ENCODE results near the gene IMP4.

Gene IMP4

GRCh38 chr2:130369311-130369964 lies 26.7 kb downstream of the IMP4 start:
- Histone ChIP-seq H3K36me3 (ENCODE audit: control insufficient read depth in 2 of 2, insufficient read depth in 1 of 2, low read length in 2 of 2) (peaks cover 0 to 14% of the 10 kb centered on the region in 2 experiments; a peak in 1 of 3 replicates), H3K9me3 (ENCODE audit: control insufficient read depth, insufficient read depth, low read depth, low read length) (no peaks in the 10 kb centered on the region), H3K4me3 (ENCODE audit: low read depth, low read length) (no peak overlapping the region), H3K27ac (ENCODE audit: extremely low read depth, low read depth, low read length) (no peak overlapping the region), H3K4me1 (ENCODE audit: control insufficient read depth, insufficient read depth, low read length) (0 out of 2 replicates have a peak, but pooled peaks cover 3% of the 10 kb centered on the region)
- ChIA-PET POLR2A (no interaction called here), CTCF (interaction anchor here (0.6 to 1.9 kb wide), 3 partner anchors 10 to 1848 kb away, joined by 3 to 7 read pairs (median 3); no protein-coding TSS in a partner anchor)
- TF ChIP-seq ZNF654 (tag by site-specific recombination; IDR thresholded peaks at IDR 0.05; ENCODE audit: low read depth): no peak
- no peak for TF ChIP-seq ZNF112 (tag by site-specific recombination; IDR thresholded peaks at IDR 0.05)
- TF ChIP-seq ZBTB17 (tag by site-specific recombination; IDR thresholded peaks at IDR 0.05): no peak
- no peak for TF ChIP-seq ZFHX2 (tag by site-specific recombination; conservative IDR thresholded peaks at IDR 0.05)
- TF ChIP-seq BCL11B (tag by site-specific recombination; IDR thresholded peaks at IDR 0.05; ENCODE audit: low read depth): no peak
- no peak for TF ChIP-seq AEBP2 (tag by site-specific recombination; IDR thresholded peaks at IDR 0.05; ENCODE audit: borderline replicate concordance)
- TF ChIP-seq ZNF473 (tag by site-specific recombination; IDR thresholded peaks at IDR 0.05): no peak
- no peak for TF ChIP-seq ZBTB20 (tag by site-specific recombination; IDR thresholded peaks at IDR 0.05)
- TF ChIP-seq ZNF404 (tag by site-specific recombination; IDR thresholded peaks at IDR 0.05): no peak
- TF ChIP-seq ZFP41 (tag by site-specific recombination; IDR thresholded peaks at IDR 0.05; ENCODE audit: borderline replicate concordance): no peak
- no peak for TF ChIP-seq ZNF513 (tag by site-specific recombination; IDR thresholded peaks at IDR 0.05)
- no peak for TF ChIP-seq ZNF223 (tag by site-specific recombination; IDR thresholded peaks at IDR 0.05)
- TF ChIP-seq ZNF211 (tag by site-specific recombination; IDR thresholded peaks at IDR 0.05; ENCODE audit: low read depth): no peak
- TF ChIP-seq ZNF670 (tag by site-specific recombination; IDR thresholded peaks at IDR 0.05; ENCODE audit: low read depth): no peak

- Histone ChIP-seq H3K9me3 (ENCODE audit: control insufficient read depth, insufficient read depth, low read depth, low read length) (no peaks in the 10 kb centered on the region), H3K4me3 (ENCODE audit: low read depth, low read length) (no peak overlapping the region), H3K4me1 (ENCODE audit: control insufficient read depth, insufficient read depth, low read length) (0 out of 2 replicates have a peak, but pooled peaks cover 3% of the 10 kb centered on the region), H3K27ac (ENCODE audit: extremely low read depth, low read depth, low read length) (no peak overlapping the region), H3K36me3 (ENCODE audit: control insufficient read depth in 2 of 2, insufficient read depth in 1 of 2, low read length in 2 of 2) (peaks cover 0 to 14% of the 10 kb centered on the region in 2 experiments; a peak in 1 of 3 replicates)
- TF ChIP-seq ZNF169 (tag by site-specific recombination; IDR thresholded peaks at IDR 0.05): no peak
- no peak for TF ChIP-seq ZNF423 (tag by site-specific recombination; IDR thresholded peaks at IDR 0.05)
- TF ChIP-seq ZNF610 (tag by site-specific recombination; IDR thresholded peaks at IDR 0.05; ENCODE audit: borderline replicate concordance): no peak
- TF ChIP-seq ZFP41 (tag by site-specific recombination; IDR thresholded peaks at IDR 0.05; ENCODE audit: borderline replicate concordance): no peak
- no peak for TF ChIP-seq ZNF596 (tag by site-specific recombination; IDR thresholded peaks at IDR 0.05)
- no peak for TF ChIP-seq ZNF24 (tag by site-specific recombination; IDR thresholded peaks at IDR 0.05)
- TF ChIP-seq ATF2 (tag by site-specific recombination; IDR thresholded peaks at IDR 0.05; ENCODE audit: low read depth): no peak
- no peak for TF ChIP-seq ZNF777 (tag by site-specific recombination; IDR thresholded peaks at IDR 0.05; ENCODE audit: borderline replicate concordance)
- TF ChIP-seq PRDM2 (tag by site-specific recombination; IDR thresholded peaks at IDR 0.05; ENCODE audit: borderline replicate concordance): no peak
- TF ChIP-seq ZNF146 (tag by site-specific recombination; IDR thresholded peaks at IDR 0.05): no peak
- POLR2A ChIA-PET: no interaction called here
- CTCF ChIA-PET: interaction anchor here (0.6 to 1.9 kb wide), 2 partner anchors 9 to 33 kb away, joined by 3 to 7 read pairs; no protein-coding TSS in a partner anchor
Observed at GRCh38 chr2:130369965-130370341, 27.3 kb downstream of the IMP4 start.
